Calu3 (cell line): ENCODE measurements around the gene ARHGEF16. TPM values are rescaled to one million over a fixed set of nuclear protein-coding genes. Genes with fewer than 3 reads are reported as not detected.

Experiments used
- BruUV-seq: library from RNA; stranded (reverse); fragments of 400-500 nt; replicated peaks from 2 replicates; lab custom pipeline; 2021; lab: Mats Ljungman, UMichigan
- CTCF ChIA-PET: fragments of 300-600 bp; sonication (Branson Sonifier 250); formaldehyde crosslinking; loops from one replicate; lab custom pipeline; 2022; ENCODE audit warnings: antibody characterized with exemption; lab: Charles Lee
- DNase-seq: peaks from one replicate; pipeline ENCODE4 v3.0.0; 2022
- H3K27ac Mint-ChIP-seq: one replicate; pipeline ENCODE4 v1.8.0; 2022; ENCODE audit warnings: mixed read lengths; ENCODE audit not compliant: unreplicated experiment
- H3K27me3 Mint-ChIP-seq: one replicate; pipeline ENCODE4 v1.8.0; 2022; ENCODE audit warnings: mixed read lengths; ENCODE audit not compliant: unreplicated experiment
- H3K36me3 Mint-ChIP-seq: one replicate; pipeline ENCODE4 v1.8.0; 2022; ENCODE audit warnings: mild to moderate bottlenecking, moderate library complexity, mixed read lengths; ENCODE audit not compliant: insufficient read depth, unreplicated experiment
- H3K4me1 Mint-ChIP-seq: one replicate; pipeline ENCODE4 v1.8.0; 2022; ENCODE audit warnings: mild to moderate bottlenecking, low read depth, mixed read lengths; ENCODE audit not compliant: unreplicated experiment
- H3K4me3 Mint-ChIP-seq: one replicate; pipeline ENCODE4 v1.8.0; 2022; ENCODE audit warnings: mild to moderate bottlenecking, low read depth, moderate library complexity, mixed read lengths; ENCODE audit not compliant: unreplicated experiment
- H3K9me3 Mint-ChIP-seq: one replicate; pipeline ENCODE4 v1.8.0; 2022; ENCODE audit warnings: low read depth, mixed read lengths; ENCODE audit not compliant: unreplicated experiment
- CTCF ChIP-seq: fragments of 200-600 bp; IDR thresholded peaks from one replicate; pipeline ENCODE4 v1.8.0; 2022; ENCODE audit warnings: antibody characterized with exemption; ENCODE audit not compliant: unreplicated experiment
- intact Hi-C: fragments of 100-400 bp; cut with micrococcal nuclease; formaldehyde crosslinking; loops from one replicate; pipeline ENCODE4 v1.10.0; 2022; ENCODE audit not compliant: unreplicated experiment
- total RNA-seq: library from RNA; stranded (reverse); gene quantifications from 2 replicates; pipeline ENCODE4 v1.2.3, GENCODE V29; 2022

The ARHGEF16 gene
- total RNA-seq, 1 experiment from 2014 or later: 24.2 TPM

DNA sequence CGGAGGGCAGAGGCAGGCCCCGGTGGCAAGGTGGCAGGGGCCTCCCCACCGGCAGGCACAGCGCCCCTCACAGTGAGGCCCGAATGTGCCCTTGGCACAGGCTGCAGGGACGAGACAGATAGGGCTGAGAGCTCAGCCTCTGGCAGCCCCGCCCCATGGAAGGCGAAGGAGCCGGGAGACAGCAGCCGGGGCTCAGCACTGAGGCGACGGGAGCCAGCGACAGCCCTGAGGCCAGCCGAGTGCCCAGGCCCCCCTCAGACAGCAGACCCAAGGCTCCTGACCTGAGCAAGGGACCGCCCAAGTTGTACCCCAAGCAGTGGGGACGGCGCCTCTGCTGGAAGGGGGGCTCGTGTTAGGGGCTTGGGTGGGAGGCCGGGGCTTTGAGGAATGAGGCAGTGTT, 43.1 kb downstream of the ARHGEF16 start:
- Mint-ChIP-seq H3K36me3 (peaks cover 5% of the 10 kb centered on the region), H3K27me3 (no peaks in the 10 kb centered on the region), H3K27ac (no peak overlapping the region), H3K9me3 (no peaks in the 10 kb centered on the region), H3K4me1 (no peaks in the 10 kb centered on the region), H3K4me3 (no peak overlapping the region)
- no TSS peak for BruUV-seq
- no peak for TF ChIP-seq CTCF
- DNase-seq: no peak
- CTCF ChIA-PET: no interaction called here
- intact Hi-C loops: no loop called here

GRCh38 chr1:3498246-3498930, 43.9 kb downstream of the ARHGEF16 start:
- Mint-ChIP-seq H3K9me3 (no peaks in the 10 kb centered on the region), H3K4me1 (no peaks in the 10 kb centered on the region), H3K4me3 (no peak overlapping the region), H3K27ac (no peak overlapping the region), H3K36me3 (peaks cover 9% of the 10 kb centered on the region), H3K27me3 (no peaks in the 10 kb centered on the region)
- intact Hi-C loops: no loop called here
- no peak for DNase-seq
- no TSS peak for BruUV-seq
- TF ChIP-seq CTCF: no peak
- CTCF ChIA-PET: no interaction called here

DNA sequence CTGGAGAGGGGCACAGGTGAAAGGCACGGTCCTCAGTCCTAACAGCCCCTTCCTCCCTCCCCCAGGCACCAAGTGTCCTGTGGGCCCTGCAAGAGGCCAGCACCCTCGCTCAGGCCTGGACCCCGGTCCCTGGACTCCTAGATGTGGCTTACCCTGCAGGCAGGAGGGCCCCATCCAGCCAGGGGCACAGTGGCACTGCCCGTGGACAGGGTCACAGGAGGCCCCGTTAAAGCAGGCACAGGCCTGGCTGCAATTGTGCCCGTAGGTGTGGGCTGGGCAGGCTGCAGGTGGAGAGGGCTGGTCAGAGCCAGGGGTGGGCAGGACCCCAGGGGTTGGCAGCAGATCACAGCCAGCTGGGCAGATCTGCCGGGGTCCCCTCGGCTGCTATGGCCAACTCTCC, 44.5 kb downstream of the ARHGEF16 start:
- TF ChIP-seq CTCF: no peak
- intact Hi-C loops: no loop called here

DNA sequence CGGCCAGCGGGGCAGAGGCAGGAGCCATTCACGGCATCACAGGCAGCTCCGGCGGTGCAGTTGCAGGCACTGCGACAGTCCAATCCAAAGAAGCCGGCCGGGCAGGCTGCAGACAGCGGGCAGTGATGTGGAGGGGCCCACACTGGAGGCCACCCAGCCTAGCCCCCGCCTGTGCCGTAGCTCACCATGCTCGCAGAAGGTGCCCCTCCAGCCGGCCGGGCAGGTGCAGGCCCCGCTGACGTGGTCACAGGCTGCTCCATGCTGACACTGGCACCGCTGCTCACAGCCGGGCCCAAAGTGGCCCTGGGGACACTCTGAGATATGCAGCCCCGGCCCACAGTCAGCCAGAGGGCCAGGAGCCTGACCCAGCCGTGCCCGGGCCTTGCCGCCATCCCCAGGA, 45.1 kb downstream of the ARHGEF16 start:
- Mint-ChIP-seq H3K4me1 (no peaks in the 10 kb centered on the region), H3K36me3 (peaks cover 10% of the 10 kb centered on the region), H3K4me3 (no peak overlapping the region), H3K27ac (no peak overlapping the region), H3K9me3 (no peaks in the 10 kb centered on the region), H3K27me3 (no peaks in the 10 kb centered on the region)
- CTCF ChIA-PET: no interaction called here
- intact Hi-C loops: no loop called here
- DNase-seq: no peak
- BruUV-seq: no TSS peak
- TF ChIP-seq CTCF: no peak

More for the DNA sequence above, 44.5 kb downstream of the ARHGEF16 start:
- Mint-ChIP-seq H3K4me3 (no peak overlapping the region), H3K36me3 (peaks cover 10% of the 10 kb centered on the region), H3K27ac (no peak overlapping the region), H3K27me3 (no peaks in the 10 kb centered on the region), H3K4me1 (no peaks in the 10 kb centered on the region), H3K9me3 (no peaks in the 10 kb centered on the region)
- CTCF ChIA-PET: no interaction called here
- no peak for DNase-seq
- no TSS peak for BruUV-seq
